Measurements from ENCODE around the gene RTTN. TPM values are rescaled to one million over a fixed set of nuclear protein-coding genes. Genes with fewer than 3 reads are reported as not detected.

The RTTN gene
- total RNA-seq, 1 donor from 2014 or later = 21.0 TPM

GRCh38 chr18:70046796-70047195 is 158.7 kb downstream of the RTTN start:
- peaks cover 2% of the 10 kb centered on the region for H3K4me1 Mint-ChIP-seq (ENCODE audit: low read depth, unreplicated experiment)
- H3K27me3 Mint-ChIP-seq (ENCODE audit: unreplicated experiment) = no peaks in the 10 kb centered on the region
- no peak for DNase-seq
- no peaks in the 10 kb centered on the region for H3K36me3 Mint-ChIP-seq (ENCODE audit: unreplicated experiment)
- TF ChIP-seq CTCF (IDR thresholded peaks at IDR 0.05; ENCODE audit: partially characterized antibody, unreplicated experiment) = no peak
- H3K27ac Mint-ChIP-seq (ENCODE audit: unreplicated experiment) = no peak overlapping the region
- H3K9me3 Mint-ChIP-seq (ENCODE audit: unreplicated experiment) = peaks cover 2% of the 10 kb centered on the region
- H3K4me3 Mint-ChIP-seq (ENCODE audit: unreplicated experiment) = no peak overlapping the region

GRCh38 chr18:70046207-70046606 is 159.3 kb downstream of the RTTN start:
- no peak overlapping the region for H3K4me3 Mint-ChIP-seq (ENCODE audit: unreplicated experiment)
- H3K4me1 Mint-ChIP-seq (ENCODE audit: low read depth, unreplicated experiment) = peaks cover 5% of the 10 kb centered on the region
- peaks cover 2% of the 10 kb centered on the region for H3K9me3 Mint-ChIP-seq (ENCODE audit: unreplicated experiment)
- no peak overlapping the region for H3K27ac Mint-ChIP-seq (ENCODE audit: unreplicated experiment)
- no peaks in the 10 kb centered on the region for H3K27me3 Mint-ChIP-seq (ENCODE audit: unreplicated experiment)
- TF ChIP-seq CTCF (IDR thresholded peaks at IDR 0.05; ENCODE audit: partially characterized antibody, unreplicated experiment) = no peak
- H3K36me3 Mint-ChIP-seq (ENCODE audit: unreplicated experiment) = no peaks in the 10 kb centered on the region
- no peak for DNase-seq

GRCh38 chr18:70044632-70045031 is 160.9 kb downstream of the RTTN start:
- Mint-ChIP-seq H3K27me3 (ENCODE audit: unreplicated experiment) (no peaks in the 10 kb centered on the region), H3K4me3 (ENCODE audit: unreplicated experiment) (no peak overlapping the region), H3K9me3 (ENCODE audit: unreplicated experiment) (no peaks in the 10 kb centered on the region), H3K27ac (ENCODE audit: unreplicated experiment) (no peak overlapping the region), H3K4me1 (ENCODE audit: low read depth, unreplicated experiment) (peaks cover 6% of the 10 kb centered on the region), H3K36me3 (ENCODE audit: unreplicated experiment) (no peaks in the 10 kb centered on the region)
- no peak for DNase-seq
- TF ChIP-seq CTCF (IDR thresholded peaks at IDR 0.05; ENCODE audit: partially characterized antibody, unreplicated experiment) = no peak

GRCh38 chr18:70041459-70042050 is 163.9 kb downstream of the RTTN start:
- Mint-ChIP-seq H3K4me1 (ENCODE audit: low read depth, unreplicated experiment) (peaks cover 6% of the 10 kb centered on the region), H3K4me3 (ENCODE audit: unreplicated experiment) (no peak overlapping the region)

More at GRCh38 chr18:70041459-70042050, 163.9 kb downstream of the RTTN start:
- Mint-ChIP-seq H3K27me3 (ENCODE audit: unreplicated experiment) (no peaks in the 10 kb centered on the region), H3K9me3 (ENCODE audit: unreplicated experiment) (no peaks in the 10 kb centered on the region), H3K27ac (ENCODE audit: unreplicated experiment) (peak overlapping the region; percentile 21), H3K36me3 (ENCODE audit: unreplicated experiment) (no peaks in the 10 kb centered on the region)
- no peak for DNase-seq
- no peak for TF ChIP-seq CTCF (IDR thresholded peaks at IDR 0.05; ENCODE audit: partially characterized antibody, unreplicated experiment)

Measured in glutamatergic neuron (in vitro differentiated cells).